ENCODE results near the gene CHRM2.

Gene CHRM2

GRCh38 chr7:137038706-137039105 lies 170.3 kb downstream of the CHRM2 start:
- DNase-seq: no peak

- no peak for DNase-seq
These were observed 172.3 kb downstream of the CHRM2 start for GRCh38 chr7:137040745-137041144.

- DNase-seq: no peak
These were observed 177.1 kb downstream of the CHRM2 start for GRCh38 chr7:137045573-137045972.

GRCh38 chr7:137069249-137069963 lies 201.0 kb downstream of the CHRM2 start:
- no peak for DNase-seq

All from right forelimb (tissue), 1 donor.